ENCODE results near the gene RDH16.

- TF ChIP-seq, protein P1, sequence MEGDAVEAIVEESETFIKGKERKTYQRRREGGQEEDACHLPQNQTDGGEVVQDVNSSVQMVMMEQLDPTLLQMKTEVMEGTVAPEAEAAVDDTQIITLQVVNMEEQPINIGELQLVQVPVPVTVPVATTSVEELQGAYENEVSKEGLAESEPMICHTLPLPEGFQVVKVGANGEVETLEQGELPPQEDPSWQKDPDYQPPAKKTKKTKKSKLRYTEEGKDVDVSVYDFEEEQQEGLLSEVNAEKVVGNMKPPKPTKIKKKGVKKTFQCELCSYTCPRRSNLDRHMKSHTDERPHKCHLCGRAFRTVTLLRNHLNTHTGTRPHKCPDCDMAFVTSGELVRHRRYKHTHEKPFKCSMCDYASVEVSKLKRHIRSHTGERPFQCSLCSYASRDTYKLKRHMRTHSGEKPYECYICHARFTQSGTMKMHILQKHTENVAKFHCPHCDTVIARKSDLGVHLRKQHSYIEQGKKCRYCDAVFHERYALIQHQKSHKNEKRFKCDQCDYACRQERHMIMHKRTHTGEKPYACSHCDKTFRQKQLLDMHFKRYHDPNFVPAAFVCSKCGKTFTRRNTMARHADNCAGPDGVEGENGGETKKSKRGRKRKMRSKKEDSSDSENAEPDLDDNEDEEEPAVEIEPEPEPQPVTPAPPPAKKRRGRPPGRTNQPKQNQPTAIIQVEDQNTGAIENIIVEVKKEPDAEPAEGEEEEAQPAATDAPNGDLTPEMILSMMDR (IDR thresholded peaks at IDR 0.05; ENCODE audit: low read depth, low read length, missing input control), result no peak
- TF ChIP-seq, protein P2, sequence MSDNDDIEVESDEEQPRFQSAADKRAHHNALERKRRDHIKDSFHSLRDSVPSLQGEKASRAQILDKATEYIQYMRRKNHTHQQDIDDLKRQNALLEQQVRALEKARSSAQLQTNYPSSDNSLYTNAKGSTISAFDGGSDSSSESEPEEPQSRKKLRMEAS (IDR thresholded peaks at IDR 0.05), result no peak
- TF ChIP-seq TAF1 (conservative IDR thresholded peaks at IDR 0.05) (no peak), ZBTB33 (IDR thresholded peaks at IDR 0.05) (peak; percentile 8), RAD21 (IDR thresholded peaks at IDR 0.05) (peak; percentile 9 to 29), GABPA (IDR thresholded peaks at IDR 0.05 in 1 of 2, conservative IDR thresholded peaks at IDR 0.05 in 1 of 2) (no peak)
Observed at GRCh38 chr12:56991319-56992246, 34.2 kb upstream of the RDH16 start.
